Activated CD8-positive, alpha-beta memory T cell treated with anti-CD3 and anti-CD28 coated beads, Interleukin-2, amount 50 U/mL, for 24 hours (primary cell): ENCODE measurements around the gene CWF19L2.
"Not testable (repeated sequence)": the region's sequence is repeated elsewhere in the genome, so short reads cannot be mapped to it uniquely, and the experiment has no call there.

ENCODE experiments used
- DNase-seq: peaks from one replicate; pipeline ENCODE4 v3.0.0-alpha.2; 2020; ENCODE audit errors: extremely low read depth

CWF19L2 gene

GRCh38 chr11:107438148-107438547, 19.5 kb downstream of the CWF19L2 start:
- no peak for DNase-seq

DNA sequence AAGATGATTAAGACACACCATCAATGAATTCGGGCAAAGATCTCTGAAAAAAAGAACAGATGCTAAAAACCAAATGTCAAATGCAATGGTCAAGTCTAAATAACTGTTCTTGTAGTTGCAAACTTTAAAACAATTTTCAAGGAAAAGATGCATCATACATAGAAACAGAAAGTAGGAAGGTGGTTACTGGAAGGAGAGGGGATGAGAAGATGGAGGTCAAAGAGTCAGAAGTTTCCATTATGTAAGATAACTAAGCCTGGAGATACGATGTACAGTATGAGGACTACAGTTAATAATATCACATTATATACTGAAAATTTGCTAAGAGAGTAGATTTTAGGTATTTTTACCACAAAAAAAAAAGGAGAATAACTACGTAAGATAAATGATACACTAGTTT, 27.1 kb downstream of the CWF19L2 start:
- DNase-seq: no peak

GRCh38 chr11:107427569-107428180, 29.9 kb downstream of the CWF19L2 start:
- no peak for DNase-seq

GRCh38 chr11:107413352-107413751, 44.3 kb downstream of the CWF19L2 start:
- no peak for DNase-seq

DNA sequence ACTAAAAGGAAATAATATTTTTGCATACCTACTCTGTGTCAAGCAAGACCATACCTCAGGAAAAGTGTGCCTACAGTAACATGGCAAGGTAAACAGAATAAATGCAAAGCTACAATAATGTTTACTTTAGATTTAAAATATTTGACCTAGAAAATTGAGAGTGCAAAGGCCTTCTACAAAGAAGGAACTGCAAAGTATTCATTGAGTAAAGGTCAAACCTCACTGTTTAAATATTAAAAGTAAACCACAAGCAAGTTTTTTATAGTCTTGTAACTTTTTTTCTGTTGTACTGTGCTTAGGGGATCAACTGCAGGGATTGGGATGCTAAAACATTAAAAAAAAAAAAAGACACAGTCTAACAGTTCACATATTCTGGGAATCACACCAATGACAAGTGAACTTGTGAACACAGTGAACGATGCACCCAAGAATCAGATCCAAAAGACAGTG, 48.8 kb downstream of the CWF19L2 start:
- DNase-seq: no peak

GRCh38 chr11:107405260-107405659, 52.4 kb downstream of the CWF19L2 start:
- DNase-seq: no peak

DNA sequence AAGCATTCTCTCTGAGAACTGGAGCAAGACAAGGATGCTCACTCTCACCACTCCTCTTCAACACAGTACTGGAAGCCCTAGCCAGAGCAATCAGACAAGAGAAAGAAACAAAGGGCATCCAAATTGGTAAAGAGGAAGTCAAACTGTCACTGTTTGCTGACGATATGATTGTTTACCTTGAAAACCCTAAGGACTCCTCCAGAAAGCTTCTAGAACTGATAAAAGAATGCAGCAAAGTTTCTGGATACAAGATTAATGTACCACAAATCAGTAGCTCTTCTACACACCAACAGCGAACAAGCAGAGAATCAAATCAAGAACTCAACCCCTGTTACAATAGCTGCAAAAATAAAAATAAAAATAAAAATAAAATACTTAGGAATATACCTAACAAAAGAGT, 56.5 kb downstream of the CWF19L2 start:
- not testable (repeated sequence) for DNase-seq

- no peak for DNase-seq
Observed at GRCh38 chr11:107397357-107397756, 60.3 kb downstream of the CWF19L2 start.

GRCh38 chr11:107392611-107393010, 65.0 kb downstream of the CWF19L2 start:
- DNase-seq: no peak

GRCh38 chr11:107390701-107391100, 66.9 kb downstream of the CWF19L2 start:
- not testable (repeated sequence) for DNase-seq

- DNase-seq: no peak
Observed at GRCh38 chr11:107387666-107388065, 70.0 kb downstream of the CWF19L2 start.

DNA sequence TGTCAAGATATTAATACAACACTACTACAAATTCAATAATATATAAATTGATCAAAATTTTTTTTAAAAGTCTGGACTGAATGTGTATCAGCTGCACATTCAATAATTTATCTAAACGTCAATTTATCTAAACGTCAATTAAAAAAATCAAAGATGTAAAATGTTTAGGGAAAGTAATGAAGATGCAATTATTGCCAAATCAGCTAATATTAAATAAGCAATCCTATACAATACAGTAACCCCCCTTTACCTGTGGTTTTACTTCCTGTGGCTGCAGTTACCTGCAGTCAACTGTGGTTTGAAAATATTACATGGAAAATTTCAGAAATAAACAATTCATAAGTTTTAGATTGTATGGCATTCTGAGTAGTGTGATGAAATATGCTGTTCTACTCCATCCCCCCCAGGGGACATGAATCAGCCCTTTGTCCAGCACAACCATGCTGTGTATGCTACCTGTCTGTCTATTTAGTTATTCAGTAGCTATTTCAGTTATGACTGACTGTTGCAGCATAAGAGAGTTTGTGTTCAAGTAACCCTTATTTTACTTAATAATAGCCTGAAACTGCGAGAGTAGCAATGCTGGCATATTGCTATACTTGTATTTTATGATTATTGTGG, 72.2 kb downstream of the CWF19L2 start:
- no peak for DNase-seq

DNA sequence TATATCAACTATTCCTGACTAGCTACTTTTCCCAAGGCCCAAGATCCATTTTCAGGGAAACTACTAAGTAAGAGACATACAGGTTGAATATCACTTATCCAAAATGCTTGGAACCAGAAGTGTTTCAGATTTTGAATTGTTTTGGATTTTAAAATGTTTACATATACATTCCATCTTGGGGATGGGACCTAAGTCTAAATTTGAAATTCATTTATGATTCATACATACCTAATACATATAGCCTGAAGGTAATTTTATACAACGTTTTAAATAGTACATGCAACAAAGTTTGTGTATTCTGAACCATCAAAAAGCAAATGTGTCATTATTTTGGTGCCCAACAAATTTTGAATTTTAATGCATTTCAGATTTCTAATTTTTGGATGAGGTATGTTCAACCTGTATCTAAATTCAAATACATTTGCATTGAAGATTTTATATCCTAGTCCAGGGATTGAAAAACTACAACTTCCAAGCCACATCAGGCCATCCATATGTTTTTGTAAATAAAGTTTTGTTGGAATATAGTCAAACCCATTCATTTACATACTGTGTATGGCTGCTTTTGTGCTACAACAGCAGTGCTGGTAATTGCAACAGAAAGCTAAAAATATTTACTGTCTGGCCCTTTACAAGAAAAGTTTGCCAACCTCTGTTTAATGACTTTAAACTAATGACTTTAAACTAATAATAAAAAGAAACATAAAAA, 73.3 kb downstream of the CWF19L2 start:
- no peak for DNase-seq

- DNase-seq: no peak
Observed at GRCh38 chr11:107372439-107372838, 85.2 kb downstream of the CWF19L2 start.

GRCh38 chr11:107370390-107370789, 87.2 kb downstream of the CWF19L2 start:
- no peak for DNase-seq

- no peak for DNase-seq
Observed at GRCh38 chr11:107359701-107360100, 97.9 kb downstream of the CWF19L2 start.

DNA sequence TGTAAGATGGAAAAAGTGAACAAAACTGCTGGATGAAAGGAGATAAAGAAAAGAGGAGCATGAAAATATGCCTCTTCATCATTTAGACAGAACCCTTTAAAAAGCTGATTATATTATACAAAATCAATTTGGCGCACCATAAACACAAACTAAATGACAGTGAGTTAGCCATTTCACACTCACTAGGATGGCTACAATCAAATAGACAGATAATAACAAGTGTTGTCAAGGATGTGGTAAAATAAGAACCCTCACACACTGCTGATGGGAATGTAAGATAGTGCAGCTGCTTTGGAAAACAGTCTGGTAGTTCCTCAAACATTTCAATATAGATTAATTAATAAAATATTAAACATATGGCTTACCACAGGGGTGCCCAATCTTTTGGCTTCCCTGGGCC, 99.7 kb downstream of the CWF19L2 start:
- DNase-seq: no peak

DNA sequence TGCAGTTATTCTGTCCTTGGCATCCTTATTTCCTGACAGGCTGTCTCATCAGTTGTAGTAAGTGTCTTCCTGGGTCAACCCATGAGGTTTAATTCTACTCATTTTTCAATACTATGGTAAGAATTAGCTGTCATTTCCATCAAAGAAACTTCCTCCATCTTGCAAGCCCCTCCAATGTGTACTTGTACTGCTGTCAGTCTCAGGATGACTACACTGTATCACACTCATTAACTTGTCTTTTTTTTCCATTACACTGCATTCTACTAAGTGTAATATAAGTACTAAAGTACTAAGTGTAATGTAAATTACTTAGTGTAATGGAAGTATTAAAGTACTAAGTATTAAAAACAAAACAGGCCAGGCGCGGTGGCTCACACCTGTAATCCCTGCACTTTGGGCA, 102.8 kb downstream of the CWF19L2 start:
- DNase-seq: no peak

GRCh38 chr11:107337917-107338316, 119.7 kb downstream of the CWF19L2 start:
- DNase-seq: no peak

- DNase-seq: no peak
Observed at GRCh38 chr11:107331728-107332127, 125.9 kb downstream of the CWF19L2 start.

DNA sequence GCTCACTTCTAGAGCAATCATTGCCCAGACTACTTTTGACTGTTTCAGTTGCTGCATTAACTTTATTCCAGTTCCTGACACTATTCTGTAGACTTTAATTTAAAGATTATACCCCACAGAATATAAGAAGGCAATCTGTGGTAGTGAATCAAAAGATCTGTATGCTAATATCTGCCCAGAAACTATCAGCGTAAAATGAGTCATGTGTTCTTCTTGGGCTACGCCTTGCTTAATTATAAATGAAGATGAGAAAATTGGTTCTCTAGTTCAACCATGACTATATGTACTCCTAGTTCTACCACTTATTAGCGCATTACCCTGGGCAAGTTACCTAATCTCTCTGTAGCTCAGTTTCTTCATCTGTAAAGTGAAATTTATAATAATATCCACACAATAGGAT, 128.5 kb downstream of the CWF19L2 start:
- DNase-seq: no peak

DNA sequence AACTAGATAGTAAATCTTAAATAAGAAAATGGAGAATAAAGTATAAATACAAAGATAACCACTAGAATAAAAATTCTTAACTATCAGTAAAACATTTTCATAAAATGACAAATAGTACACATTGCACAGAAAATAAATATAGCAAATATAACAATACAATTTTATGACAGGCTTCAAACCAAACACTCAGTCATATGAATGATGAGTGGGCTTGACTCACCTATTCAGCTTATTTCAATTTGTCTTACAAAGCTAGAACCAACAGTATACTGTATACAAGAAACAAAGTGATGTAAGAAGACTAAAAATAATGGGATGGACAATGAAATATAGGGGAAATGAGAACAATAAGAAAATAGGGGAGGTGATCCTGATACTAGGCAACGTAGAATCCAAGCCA, 141.2 kb downstream of the CWF19L2 start:
- no peak for DNase-seq

- no peak for DNase-seq
Observed at GRCh38 chr11:107307991-107308390, 149.6 kb downstream of the CWF19L2 start.
